ENCODE data around the gene AGR3.

AGR3 gene

DNA sequence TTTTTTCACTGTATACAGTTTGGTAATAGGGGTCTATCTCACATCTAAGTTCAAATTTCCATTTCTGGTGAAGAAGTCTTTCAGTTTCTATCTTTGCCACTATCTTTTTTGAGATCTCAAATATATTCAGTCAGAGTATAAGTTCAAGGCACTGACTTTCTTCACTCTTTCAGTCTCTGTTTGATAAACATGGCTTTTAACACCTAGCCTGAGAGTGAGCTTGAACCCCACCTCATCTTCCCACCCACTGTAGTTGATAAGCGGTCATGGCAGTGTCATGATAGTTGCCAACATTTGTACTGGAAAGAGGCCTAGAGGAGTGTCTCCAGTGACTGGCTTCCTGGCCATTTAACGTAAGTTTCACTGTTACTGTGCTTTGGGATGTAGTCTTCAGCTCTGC is 41.2 kb upstream of the AGR3 start:
- no peak for DNase-seq (ENCODE audit: extremely low spot score)
- ChIA-PET CTCF (interaction anchor here (1.2 to 2.7 kb wide), 2 partner anchors 10 to 31 kb away, joined by 4 to 12 read pairs; no protein-coding TSS in a partner anchor), POLR2A (no interaction called here)
- TF ChIP-seq, protein P1, sequence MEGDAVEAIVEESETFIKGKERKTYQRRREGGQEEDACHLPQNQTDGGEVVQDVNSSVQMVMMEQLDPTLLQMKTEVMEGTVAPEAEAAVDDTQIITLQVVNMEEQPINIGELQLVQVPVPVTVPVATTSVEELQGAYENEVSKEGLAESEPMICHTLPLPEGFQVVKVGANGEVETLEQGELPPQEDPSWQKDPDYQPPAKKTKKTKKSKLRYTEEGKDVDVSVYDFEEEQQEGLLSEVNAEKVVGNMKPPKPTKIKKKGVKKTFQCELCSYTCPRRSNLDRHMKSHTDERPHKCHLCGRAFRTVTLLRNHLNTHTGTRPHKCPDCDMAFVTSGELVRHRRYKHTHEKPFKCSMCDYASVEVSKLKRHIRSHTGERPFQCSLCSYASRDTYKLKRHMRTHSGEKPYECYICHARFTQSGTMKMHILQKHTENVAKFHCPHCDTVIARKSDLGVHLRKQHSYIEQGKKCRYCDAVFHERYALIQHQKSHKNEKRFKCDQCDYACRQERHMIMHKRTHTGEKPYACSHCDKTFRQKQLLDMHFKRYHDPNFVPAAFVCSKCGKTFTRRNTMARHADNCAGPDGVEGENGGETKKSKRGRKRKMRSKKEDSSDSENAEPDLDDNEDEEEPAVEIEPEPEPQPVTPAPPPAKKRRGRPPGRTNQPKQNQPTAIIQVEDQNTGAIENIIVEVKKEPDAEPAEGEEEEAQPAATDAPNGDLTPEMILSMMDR (IDR thresholded peaks at IDR 0.05; ENCODE audit: control extremely low read depth, extremely low read depth, low read depth, missing control alignments) = no peak

DNA sequence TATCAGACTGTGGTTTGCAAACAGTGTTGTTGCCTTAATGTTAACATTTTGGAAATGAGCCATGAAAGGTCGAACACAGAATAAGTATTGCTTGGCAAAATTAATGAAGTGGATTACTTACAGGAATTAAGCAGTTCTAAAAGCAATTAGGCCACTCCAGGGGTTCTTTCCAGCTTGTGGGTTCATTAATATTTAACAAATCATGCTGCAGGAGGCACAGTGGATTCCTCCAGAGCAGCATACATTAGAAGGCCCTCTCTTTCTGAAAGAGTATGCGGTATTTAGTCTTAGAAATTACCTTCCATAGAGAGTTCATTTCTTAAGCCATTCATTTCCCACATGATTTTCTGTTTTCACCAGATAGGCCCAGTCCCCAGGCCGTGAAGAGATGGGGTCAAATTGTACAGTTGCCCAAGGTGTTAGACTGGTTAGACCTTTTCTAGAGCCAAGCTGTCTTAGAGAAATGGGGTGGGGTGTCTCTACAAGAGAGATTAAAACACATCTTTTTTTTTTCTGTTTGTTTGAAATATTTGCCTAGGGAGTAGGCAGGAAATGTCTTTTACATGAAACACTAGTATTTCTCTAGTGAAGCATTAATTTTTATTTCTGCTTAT is 40.0 kb upstream of the AGR3 start:
- TF ChIP-seq, protein P1 (IDR thresholded peaks at IDR 0.05; ENCODE audit: control extremely low read depth, extremely low read depth, low read depth, missing control alignments) = no peak
- CTCF ChIA-PET = interaction anchor here (2.7 kb wide), 1 partner anchor 30 kb away, joined by 12 read pairs; no protein-coding TSS in a partner anchor
- POLR2A ChIA-PET = no interaction called here
- DNase-seq (ENCODE audit: extremely low spot score) = no peak

DNA sequence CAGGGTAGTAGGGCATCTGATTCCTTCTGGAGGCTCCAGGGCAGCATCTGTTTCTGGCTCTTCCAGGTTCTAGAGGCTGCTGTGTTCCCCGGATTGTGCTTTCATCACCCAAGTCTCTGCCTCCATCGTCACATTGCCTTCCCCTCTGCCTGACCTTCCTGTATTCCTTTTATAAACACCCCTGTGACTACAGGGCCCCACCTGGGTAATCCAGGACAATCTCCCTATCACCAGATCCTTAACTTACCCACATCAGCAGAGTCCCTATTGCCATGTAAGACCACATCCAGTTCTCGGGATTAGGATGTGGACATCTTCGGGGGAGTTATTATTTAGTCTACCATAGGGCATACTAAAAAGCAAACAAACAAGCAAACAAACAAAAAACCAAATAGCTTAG is 39.4 kb upstream of the AGR3 start:
- TF ChIP-seq, protein P1 (IDR thresholded peaks at IDR 0.05; ENCODE audit: control extremely low read depth, extremely low read depth, low read depth, missing control alignments) = no peak
- CTCF ChIA-PET = interaction anchor here (1.5 to 2.7 kb wide), 4 partner anchors 9 to 226 kb away, joined by 4 to 12 read pairs (median 6); no protein-coding TSS in a partner anchor

DNA sequence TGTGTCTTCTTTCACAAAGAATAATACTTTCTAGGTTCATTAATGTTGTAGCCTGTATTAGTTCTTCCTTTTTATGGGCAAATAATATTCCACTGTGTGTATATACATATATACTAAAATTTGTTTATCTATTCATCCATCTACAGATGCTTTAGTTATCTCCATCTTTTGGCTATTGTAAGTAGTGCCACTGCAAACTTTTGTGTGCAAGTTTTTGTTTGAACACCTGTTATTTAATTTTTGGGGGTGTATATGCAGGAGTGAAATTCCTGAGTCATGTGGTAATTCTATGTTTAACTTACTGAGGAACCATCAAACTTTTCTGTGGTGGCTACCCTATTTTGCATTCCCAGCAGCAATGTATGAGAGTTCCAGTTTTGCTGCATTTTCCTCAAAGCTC is 37.7 kb upstream of the AGR3 start:
- ChIA-PET CTCF (interaction anchor here (1.2 to 1.8 kb wide), 6 partner anchors 10 to 224 kb away, joined by 3 to 7 read pairs (median 4); no protein-coding TSS in a partner anchor), POLR2A (no interaction called here)
- no peak for DNase-seq (ENCODE audit: extremely low spot score)
- TF ChIP-seq, protein P1 (IDR thresholded peaks at IDR 0.05; ENCODE audit: control extremely low read depth, extremely low read depth, low read depth, missing control alignments) = no peak

More for the DNA sequence above, 39.4 kb upstream of the AGR3 start:
- DNase-seq (ENCODE audit: extremely low spot score) = no peak
- POLR2A ChIA-PET = no interaction called here

DNA sequence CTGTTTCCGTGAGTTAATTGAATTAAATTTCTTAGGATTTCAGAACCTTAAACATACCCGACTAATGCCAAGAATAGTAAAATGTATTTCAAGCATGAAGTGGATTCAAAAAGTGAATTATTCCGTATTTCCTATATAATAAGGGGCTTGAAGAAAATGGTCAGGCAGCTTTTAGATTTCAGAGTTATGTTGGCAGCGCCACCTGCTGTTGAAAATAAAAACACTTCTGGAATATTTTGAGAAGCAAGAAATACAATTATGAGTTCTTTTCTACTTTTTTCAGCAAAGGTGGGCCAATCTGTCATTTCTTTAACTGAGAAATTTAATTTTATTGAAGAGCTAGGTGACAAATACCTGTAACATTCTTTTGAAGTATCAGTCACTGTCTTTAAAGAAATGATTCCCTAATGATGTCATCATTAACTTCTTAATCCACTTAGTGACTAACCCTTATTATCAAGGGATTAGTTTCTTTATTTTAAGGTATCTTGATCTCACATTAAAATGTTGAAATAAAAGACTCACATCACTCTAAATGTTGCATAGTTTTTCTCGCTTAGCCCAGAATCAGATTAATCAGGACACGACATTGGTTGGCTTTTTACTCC is 36.6 kb upstream of the AGR3 start:
- ChIA-PET CTCF (interaction anchor here (0.8 to 2.7 kb wide), 18 partner anchors 8 to 740 kb away, joined by 3 to 13 read pairs (median 5); no protein-coding TSS in a partner anchor), POLR2A (no interaction called here)
- TF ChIP-seq, protein P1 (IDR thresholded peaks at IDR 0.05; ENCODE audit: control extremely low read depth, extremely low read depth, low read depth, missing control alignments) = peak; percentile 58
- DNase-seq (ENCODE audit: extremely low spot score) = no peak

DNA sequence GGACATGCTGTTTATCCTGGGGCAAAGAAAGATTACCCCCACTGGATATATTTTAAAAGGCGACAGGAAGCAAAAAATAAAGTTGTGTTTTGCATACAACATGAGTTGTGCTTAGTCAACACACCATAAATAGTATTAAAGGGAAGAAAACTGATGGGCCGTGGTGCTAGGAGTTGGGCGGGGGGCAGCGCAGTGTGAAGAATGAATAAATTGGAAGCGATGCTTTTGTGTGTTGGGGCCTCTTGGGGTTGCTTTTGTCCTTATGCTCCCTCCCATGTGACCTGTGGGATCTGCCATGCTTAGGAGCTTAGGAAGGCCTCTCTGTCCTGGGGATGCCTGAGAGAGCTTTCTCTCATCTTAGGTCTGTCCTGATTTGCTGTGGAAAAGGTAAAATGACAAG is 35.0 kb upstream of the AGR3 start:
- DNase-seq (ENCODE audit: extremely low spot score) = no peak
- CTCF ChIA-PET = interaction anchor here (1.3 to 2.7 kb wide), 5 partner anchors 9 to 222 kb away, joined by 3 to 13 read pairs (median 5); no protein-coding TSS in a partner anchor
- TF ChIP-seq, protein P1 (IDR thresholded peaks at IDR 0.05; ENCODE audit: control extremely low read depth, extremely low read depth, low read depth, missing control alignments) = no peak
- POLR2A ChIA-PET = no interaction called here
